Prostate gland (tissue), 2 donors: Measurements from ENCODE around the gene RASSF4.

Experiments
- POLR2A ChIP-seq: fragments of 450-650 bp; IDR thresholded peaks from one replicate; pipeline ENCODE4 v1.6.1; 2016; ENCODE audit warnings: antibody characterized with exemption, mild to moderate bottlenecking
- TF ChIP-seq, protein P1 (sequence below), 4 experiments: fragments of 200-600 bp in 2 of 4; fragments of 450-650 bp in 2 of 4; sonication (generic) in 2 of 4; IDR thresholded peaks; 1 replicate in 3 of 4; 2 replicates in 1 of 4; pipeline ENCODE4 v1.5.1; 2016 to 2019; ENCODE audit warnings: antibody characterized with exemption in 4 of 4, mild to moderate bottlenecking in 2 of 4, moderate library complexity in 2 of 4

DNA sequence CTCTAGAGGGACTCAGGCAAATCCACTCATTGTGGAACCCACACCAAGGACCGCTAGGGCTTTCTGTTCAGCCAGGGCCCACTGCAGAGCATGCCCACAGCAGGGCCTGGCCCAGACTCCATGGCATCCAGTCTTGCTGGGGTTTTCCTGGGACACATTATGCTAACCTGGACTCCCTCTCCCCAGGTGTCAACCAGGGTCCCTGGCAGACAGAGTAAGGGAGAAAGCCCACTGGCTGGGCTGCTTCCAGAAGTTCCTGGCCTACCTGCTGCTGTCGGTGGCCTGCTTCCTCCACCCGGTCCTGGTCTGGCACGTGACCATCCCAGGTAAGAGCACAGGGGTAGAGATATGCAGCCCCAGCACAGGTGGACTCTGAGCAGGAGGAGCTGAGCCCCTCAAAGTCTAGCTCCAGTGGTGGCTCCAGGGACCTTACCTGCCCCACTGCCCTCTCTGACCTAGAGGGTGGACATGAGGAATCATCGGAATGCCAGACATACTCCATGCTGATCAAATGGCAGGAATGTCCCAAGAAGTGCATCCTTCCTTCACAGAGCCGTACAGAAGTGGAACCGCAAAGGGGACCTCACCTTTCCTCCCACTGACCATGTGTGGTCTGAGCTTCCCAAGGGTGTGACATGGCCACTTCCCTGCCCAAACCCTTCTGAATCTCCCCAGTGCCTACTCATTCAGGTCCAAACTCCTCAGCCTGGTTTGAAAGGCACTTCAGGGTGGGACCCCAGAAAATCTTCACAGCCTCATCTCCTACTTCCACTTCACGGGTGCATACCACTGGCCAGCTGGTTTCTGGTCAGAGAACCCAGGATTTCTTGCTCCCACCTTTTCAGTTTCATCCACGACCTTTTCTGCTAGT is 25.9 kb upstream of the RASSF4 start:
- TF ChIP-seq, protein P1, sequence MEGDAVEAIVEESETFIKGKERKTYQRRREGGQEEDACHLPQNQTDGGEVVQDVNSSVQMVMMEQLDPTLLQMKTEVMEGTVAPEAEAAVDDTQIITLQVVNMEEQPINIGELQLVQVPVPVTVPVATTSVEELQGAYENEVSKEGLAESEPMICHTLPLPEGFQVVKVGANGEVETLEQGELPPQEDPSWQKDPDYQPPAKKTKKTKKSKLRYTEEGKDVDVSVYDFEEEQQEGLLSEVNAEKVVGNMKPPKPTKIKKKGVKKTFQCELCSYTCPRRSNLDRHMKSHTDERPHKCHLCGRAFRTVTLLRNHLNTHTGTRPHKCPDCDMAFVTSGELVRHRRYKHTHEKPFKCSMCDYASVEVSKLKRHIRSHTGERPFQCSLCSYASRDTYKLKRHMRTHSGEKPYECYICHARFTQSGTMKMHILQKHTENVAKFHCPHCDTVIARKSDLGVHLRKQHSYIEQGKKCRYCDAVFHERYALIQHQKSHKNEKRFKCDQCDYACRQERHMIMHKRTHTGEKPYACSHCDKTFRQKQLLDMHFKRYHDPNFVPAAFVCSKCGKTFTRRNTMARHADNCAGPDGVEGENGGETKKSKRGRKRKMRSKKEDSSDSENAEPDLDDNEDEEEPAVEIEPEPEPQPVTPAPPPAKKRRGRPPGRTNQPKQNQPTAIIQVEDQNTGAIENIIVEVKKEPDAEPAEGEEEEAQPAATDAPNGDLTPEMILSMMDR (IDR thresholded peaks at IDR 0.05), result no peak
- TF ChIP-seq POLR2A, result no peak
